HG03520 (cell line): Measurements from ENCODE around the gene DBF4B.
"Not testable (repeated sequence)": the region's sequence is repeated elsewhere in the genome, so short reads cannot be mapped to it uniquely, and the experiment has no call there.

ENCODE experiments used
- ATAC-seq: cut with Tn5 transposase; IDR thresholded peaks from one replicate; pipeline ENCODE4 v1.9.1; 2021; ENCODE audit warnings: mild to moderate bottlenecking, moderate library complexity; ENCODE audit not compliant: unreplicated experiment

The DBF4B gene

DNA sequence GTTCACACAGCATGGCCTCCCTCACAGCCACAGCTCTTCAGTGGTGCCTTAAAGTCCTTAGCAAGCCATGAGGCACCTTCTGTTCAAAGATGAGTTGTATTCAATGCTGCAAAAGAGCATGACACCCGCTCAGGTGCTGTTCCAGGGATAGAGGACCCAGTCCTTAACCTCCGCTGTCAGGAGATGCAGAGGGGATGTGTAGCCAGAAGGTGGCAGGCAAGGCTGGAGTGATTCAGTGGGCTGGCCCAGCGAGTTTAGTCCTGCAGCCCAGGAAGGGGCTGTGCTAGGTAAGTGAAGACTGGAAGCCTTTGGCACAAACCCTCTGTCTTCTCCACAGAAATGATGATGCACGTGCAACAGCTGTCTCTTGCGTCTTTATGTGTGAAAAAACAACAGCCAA is 25.3 kb downstream of the DBF4B start:
- no peak for ATAC-seq

DNA sequence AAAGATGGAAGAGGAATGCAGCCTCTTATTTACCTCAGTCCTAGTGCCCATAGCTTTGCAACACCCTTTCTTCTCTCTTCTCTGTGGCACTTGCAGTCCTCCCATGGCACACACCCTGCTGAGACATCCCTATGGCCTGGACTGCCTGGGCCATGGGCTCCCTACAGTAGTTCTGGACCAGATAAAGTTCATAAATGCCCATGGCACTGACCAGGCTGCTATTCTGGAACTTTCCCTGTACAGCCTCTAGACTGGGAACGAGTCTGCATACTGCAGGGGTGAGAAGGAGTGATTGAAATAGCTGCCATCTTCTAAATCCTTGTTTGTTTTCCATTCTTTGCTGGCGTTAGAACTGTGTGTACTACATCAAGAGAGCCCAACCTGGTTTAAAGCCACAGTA is 25.8 kb downstream of the DBF4B start:
- ATAC-seq: no peak

DNA sequence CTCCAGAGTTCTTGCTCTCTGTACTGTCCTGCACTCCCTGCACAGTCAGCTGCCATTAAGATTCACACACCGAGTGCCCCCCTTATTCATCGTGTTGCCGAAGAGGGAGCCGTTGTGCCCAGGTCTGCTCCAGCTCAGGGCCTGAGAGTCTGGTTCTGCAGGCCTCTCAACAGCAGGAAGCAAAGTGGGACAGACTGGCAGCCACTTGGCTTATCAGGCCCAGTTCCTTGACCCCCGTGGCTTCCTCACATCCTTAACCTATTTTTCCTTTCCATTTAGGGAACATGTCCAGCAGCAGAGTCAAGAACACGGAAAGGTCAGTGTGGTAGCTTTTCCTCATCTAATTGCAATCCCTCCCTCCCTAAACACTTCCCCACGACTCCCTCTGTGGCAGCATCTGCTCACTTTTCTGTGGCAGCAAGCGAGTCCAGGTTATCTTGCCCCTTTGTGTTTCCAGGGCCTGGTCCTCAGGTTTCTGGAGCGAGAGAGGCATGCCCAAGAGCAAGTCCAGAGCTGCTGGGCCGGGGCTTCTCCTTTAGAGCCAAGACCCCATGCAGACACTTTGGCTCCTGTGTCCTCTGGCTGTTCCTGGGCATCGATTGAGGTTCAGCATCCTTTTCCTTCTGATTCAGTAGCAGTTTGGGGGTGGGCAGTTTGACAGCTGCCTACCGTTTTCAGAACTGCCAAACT is 28.2 kb downstream of the DBF4B start:
- no peak for ATAC-seq

DNA sequence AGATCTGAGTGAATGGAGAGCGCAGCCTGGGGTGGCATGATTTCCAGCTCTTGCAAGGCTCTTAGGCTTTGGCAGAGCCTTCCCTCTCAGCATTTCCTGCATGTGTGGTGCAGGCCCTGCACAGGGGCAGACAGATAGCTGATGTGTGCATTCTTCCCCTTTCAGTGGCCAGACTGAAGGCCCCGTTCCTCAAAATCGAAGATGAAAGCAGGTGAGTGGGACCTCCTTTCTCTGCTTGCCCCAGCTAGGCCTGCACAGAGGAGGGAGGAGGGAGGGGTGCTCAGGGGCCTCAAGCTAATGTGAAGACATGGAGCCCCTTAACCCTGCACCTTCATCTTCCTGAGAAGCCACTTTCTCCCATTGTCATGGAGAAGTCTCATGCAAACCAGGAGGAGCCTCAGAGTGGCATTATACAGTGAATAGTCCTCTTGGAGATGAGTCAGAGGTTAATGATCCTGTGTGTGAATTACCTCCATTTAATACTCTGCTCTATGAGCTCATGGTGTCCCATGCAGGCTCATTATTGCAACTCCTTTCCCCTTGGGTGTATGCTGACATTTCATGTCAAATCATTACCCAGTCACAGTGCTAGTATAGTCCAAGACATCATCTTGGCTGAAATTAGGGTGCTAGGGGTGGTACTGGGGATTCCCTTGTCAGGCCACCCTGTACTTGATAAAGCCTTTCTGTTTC is 29.9 kb downstream of the DBF4B start:
- no peak for ATAC-seq

DNA sequence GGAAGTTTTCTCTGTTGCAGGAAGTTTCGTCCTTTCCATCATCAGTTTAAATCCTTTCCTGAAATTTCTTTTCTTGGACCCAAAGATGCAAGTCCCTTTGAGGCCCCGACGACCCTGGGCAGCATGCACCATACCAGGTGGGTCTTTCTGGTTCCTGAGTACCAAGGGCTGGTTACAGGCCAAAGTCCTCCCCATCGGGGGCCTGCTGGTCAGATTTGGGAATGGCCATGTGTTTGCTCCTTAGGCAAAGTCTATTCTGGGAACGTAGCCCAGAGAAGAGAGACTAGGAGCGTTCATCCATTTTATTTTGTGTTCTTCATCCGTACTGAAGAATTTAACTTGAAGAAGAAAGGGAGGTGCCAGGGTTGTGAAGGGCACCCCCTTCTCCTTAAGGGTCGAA is 32.9 kb downstream of the DBF4B start:
- ATAC-seq: no peak

DNA sequence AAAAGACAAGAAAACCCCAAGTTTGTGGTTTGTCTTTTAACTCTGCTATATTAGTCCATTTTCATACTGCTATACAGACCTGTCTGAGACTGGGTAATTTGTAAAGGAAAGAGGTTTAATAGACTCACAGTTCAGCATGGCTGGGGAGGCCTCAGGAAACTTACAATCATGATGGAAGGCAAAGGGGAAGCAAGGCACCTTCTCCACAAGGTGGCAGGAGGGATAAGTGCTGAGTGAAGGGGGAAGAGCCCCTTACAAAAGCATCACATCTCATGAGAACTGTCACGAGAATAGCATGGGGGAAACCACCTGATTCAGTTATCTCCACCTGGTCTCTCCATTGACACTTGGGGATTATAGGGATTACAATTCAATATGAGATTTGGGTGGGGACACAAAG is 36.8 kb downstream of the DBF4B start:
- no peak for ATAC-seq

DNA sequence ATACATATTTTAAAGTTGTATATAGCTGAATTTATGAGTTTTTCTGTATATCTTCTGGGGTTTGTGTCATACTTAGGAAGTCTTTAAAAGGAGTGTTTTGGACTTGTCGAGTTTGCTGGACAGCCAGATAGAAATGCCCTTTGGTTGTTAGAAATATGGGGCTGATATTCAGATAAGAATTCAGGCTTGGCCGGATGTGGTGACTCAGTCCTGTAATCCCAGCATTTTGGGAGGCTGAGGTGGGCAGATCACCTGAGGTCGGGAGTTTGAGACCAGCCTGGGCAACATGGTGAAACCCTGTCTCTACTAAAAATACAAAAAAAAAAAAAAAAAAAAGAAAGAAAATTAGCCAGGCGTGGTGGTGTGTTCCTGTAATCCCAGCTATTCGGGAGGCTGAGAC is 37.3 kb downstream of the DBF4B start:
- ATAC-seq: not testable (repeated sequence)

DNA sequence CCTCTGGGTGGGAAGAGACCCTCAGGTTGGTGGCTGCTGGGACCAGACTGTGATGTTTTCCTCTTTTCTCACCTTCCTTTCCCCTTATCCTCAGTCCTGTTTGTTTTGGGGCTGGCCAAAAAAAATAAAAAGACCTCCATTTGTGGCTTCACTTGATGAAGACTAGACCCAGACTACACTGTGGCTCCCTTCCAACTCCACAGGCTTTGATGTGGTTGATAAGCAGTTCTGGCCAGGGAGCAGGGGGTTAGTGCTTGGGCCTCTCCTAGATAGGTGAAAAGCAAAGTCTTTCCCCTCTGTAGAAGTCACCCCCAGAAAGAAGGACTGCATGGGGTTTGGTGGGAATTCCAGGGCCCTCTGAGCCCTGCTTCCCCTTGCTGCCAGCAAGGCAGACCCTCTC is 39.1 kb downstream of the DBF4B start:
- no peak for ATAC-seq

DNA sequence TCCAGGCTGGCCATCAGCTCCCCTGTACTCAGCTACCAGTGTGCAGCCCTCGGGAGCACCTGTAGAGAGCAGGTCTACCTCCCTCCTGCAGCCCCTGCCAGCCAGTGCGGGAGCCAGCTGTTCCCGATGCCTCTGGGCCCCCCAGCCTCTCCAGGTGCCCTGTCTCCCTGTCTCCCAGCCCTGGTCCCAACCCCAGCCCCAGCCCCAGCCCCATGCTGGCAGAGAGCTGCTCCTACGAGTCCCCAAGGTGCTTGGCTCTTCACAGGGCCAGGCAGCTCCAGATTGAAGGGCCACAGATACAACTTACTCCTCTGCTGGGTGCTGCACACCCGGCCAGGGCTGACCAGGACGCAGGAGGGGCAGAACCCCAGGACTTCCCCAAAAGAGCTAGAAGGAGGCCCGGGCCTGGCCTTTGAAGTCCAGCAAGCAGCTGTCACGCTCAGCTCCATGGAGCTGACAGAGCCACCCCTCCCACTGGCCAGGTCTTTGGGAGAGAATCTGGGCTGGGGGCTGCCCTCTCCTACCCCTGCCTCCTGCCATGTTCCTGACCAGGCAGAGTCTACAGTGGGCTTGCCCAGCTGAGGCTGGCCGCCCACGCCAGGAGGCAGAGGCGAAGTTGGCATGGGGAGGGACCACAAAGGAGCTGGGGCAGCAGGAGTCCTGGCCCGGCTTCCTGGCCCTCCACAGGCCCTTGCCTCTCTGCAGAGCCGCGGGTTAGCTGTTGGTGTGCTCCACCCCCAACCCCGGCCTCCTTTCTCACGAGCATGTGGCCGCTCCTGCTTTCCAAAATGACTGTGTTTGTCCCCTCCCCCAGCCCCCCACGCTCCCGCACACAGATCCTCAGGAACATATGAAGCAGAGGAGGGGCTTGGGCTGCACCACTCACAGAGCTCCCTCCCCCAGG is 40.9 kb downstream of the DBF4B start:
- ATAC-seq: no peak

DNA sequence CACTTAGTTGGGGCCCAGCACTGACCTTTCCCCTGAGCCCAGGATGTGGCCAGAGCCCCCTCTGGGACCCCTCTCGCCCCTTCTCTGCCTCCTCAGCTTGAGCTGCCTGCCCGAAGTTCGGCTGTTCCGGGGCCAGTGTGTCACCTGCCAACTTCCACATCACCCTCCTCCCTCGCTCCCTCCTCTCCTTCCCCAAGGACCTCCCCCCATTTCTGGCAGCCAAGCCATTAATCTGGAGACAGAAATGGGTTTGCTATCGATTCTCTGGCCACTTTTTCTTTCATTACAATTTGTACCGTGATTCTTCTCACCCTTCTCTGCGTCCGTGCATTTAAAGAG is 41.5 kb downstream of the DBF4B start:
- ATAC-seq: no peak

DNA sequence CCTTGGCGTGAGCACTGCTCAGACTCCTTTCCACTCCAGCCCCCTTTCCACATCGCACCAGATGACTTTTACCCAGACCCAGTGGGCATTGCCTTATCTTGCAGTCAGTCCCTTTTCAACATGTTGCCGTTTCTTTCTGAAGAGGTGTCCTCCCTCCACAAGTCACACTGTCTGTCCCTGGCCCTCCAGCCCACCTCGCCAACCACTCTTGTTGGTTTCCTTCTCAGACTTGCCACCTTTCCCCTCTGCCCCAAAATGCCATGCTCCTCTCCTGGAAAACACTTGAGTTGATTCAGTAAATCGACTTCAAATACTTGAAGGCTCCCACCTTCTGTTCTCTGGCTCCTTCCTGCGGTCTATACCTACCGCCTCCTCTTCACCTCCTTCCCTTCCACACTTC is 42.9 kb downstream of the DBF4B start:
- ATAC-seq: no peak

DNA sequence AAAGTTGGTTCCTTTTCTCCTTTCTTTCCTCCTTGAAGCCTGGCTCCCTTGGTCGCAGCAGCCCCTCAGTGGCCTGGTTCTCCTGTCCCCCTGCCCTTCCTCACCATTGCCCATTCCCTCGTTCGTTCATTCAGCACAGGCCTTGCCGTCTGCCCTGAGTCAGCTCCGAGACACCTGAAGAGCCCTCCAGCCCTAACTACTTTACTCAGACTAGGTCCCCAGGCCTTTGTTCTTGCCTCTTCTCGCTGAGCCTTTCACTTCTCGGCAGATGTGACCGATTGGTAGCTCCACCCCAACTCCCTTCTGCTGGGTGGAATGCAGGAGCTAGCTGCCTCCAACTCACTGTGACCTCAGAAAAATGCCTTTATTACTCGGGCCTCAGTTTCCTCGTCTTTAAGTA is 43.3 kb downstream of the DBF4B start:
- ATAC-seq: no peak

DNA sequence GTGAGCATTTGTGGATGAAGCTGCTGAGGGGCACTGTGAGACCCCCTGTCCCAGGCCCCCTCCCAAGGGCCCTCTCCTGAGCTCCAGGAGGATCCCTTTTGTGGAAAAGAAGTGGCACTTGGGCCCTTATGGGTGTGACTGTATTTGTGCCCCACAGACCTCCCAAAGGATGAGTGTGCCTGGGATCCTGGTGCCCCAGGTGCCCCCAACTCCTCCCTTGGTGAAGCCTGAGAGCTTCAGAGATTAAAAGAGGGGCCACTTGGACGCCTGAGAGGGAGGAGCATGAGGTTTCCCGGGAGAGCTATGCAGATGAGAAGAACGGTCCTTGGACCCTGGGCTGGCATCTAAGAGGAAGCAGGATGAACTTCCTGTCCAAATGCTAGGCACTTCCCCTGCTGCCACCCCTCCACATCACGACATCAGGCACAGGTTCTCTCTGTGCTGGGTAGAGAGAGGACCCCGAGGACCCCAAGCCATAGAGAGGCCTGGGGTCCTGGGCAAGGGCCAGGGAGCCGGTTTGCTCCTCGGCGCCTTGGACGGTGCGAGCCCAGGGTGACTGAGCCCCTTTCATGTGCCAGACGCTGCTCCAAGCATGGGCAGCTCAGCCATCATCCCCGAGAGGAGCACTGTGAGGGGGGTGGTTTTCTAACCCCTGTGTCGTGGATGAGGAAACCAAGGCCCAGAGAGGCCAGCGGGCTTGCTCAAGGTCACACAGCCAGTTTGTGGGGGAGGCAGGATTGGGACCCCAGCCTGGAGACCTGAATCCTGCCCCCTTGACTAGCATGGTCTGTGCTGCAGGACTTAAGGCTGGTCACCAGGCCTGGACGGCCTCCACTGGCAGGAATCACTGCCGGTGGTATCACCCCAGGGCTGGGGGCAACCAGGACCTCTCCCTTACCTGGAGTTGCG is 44.7 kb downstream of the DBF4B start:
- ATAC-seq: no peak

DNA sequence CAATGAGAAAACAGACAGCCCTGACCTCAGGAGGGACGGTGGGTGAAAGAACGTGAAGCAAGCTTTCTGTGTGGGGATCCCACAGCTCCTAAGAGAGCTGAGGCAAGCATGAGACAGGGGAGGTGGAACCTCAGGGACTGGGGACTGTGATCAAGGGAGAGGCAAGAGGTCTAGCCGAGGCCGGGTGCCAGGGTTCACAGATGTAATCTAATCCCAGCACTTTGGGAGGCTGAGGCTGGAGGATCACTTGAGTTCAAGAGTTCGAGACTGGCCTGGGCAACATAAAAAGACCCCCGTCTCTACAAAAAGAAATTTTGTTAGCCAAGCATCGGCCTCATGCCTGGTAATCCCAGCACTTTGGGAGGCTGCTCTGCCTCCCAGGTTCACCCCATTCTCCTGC is 45.8 kb downstream of the DBF4B start:
- no peak for ATAC-seq

DNA sequence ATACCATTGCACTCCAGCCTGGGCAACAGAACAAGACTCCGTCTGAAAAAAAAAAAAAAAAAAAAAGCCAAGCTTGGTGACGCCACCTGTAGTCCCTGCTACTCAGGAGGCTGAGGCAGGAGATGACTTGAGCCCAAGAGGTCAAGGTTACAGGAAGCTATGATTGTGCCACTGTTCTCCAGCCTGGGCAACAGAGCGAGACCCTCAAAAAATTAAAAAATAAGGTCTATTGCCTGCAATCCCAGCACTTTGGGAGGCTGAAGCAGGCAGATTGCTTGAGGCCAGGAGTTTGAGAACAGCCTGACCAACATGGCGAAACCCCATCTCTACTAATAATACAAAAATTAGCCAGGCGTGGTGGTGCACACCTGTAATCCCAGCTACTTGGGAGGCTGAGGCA is 46.7 kb downstream of the DBF4B start:
- ATAC-seq: not testable (repeated sequence)

DNA sequence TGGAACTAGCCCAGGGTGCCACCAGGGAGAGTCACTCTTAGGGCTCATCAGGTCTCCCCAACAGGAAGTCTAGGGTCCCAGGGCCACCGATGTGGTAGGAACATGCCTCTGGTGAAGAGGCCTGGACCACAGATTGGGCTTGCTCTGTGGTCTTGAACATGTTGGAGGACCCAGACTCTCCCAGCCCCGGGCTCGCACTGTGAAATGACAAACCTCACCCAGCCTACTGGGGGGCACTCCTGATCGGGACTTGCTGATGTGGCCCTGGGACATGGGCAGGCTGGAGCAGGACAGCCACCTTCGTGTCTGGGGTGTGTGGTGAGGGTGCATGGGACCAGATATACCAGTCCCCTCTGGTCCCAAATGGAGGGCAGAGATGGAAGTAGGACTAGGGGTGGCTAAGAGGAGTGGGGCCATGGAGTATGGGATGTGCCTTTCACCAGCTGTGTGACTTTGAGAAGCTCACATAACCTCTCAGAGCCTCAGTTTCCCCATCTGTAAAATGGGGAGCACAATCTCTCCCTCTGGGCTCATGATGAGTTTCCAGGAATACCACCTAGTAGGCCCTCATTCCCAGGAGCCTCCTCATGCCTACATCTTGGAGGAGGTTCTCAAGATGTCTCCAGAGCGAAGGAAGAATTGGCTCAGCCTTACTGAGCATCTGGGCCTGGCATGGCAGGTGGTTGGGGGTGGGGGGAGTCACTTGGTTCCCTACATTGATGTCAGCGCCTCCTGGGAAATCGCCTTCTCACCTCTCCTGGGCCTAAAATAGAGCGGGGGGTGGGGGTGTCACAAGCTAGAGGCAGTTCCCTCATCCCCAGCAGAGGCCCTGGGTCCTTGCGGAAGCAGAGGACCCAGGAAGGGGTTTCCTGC is 48.8 kb downstream of the DBF4B start:
- no peak for ATAC-seq

DNA sequence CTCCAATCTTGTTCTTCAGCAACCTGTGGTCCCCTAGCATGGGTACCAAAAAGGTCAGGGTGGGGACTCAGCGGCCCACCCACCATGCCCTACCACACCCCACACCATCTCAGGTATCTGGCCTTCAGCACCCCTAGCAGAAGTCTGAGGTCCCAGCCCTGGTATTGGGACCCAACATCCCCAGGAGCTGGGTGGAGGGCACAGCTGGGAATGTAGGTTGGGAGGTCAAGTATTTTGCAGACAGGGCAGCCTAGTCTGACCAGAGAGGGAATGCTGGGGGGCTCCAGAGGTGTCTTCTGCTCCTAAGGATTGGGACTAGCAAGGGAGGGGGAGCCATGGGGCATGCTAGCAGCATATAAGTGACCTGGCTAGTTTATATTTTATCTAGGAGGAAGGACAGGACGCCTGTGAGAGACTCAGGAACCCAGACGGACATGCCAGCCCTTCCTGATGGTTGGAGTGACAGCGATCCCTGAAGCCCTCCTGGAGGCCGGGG is 49.5 kb downstream of the DBF4B start:
- no peak for ATAC-seq

DNA sequence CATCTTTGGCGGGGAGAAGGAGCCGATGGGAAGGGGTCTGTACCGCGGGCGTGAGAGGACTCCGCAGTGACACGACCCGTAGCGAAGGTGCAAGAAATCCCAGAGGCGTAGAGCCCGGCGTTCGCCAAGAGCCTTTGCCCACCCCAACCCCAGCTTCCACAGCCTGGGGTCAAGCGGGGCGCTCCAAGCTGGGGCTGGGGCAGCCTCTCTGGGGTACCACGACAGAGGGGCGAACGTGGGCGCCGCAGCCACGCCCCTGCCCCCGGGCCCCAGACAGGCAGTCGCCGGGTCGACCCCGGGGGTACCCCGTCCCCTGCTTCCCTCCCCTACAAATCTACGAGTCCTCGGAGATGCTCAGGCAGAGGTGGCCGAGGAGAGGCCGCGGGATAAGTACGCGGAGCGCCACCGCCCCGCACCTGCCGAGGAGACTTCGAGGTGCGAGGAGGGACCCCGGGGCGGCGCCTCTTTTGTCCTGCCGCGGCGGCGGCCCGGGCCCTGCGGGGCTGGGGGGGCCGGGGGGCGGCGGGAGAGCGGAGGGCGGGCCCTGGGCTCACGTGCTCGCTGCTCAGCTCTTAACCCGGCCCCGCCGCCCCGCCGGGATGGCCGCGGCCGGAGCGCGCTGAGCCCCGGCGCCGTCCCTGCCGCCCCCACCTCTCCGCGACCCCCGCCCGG is 50.1 kb downstream of the DBF4B start, which contains the start of gene ADAM11:
Gene ADAM11 (plus strand): TSS at position 575 of the 672 bp plus-strand sequence. CDS start 212 bp downstream, outside the sequence.
- no peak for ATAC-seq
